VCaP (cell line): ENCODE results near the gene MCTP1.
"Not testable (repeated sequence)": the region's sequence is repeated elsewhere in the genome, so short reads cannot be mapped to it uniquely, and the experiment has no call there.

Source experiments
- H3K27ac ChIP-seq: fragments of 450-650 bp; 2 replicates; pipeline ENCODE4 v1.5.1; 2017
- CTCF ChIP-seq: fragments of 450-650 bp; conservative IDR thresholded peaks from 2 replicates; pipeline ENCODE4 v1.5.1; 2017; ENCODE audit warnings: mild to moderate bottlenecking, moderate library complexity

The MCTP1 gene

GRCh38 chr5:95159603-95160002 lies 125.3 kb downstream of the MCTP1 start:
- H3K27ac ChIP-seq, result peak overlapping the region; percentile 90
- TF ChIP-seq CTCF, result no peak

GRCh38 chr5:95155888-95156287 lies 129.0 kb downstream of the MCTP1 start:
- no peak overlapping the region for H3K27ac ChIP-seq
- TF ChIP-seq CTCF, result no peak

GRCh38 chr5:95153511-95153910 lies 131.4 kb downstream of the MCTP1 start:
- TF ChIP-seq CTCF, result no peak
- peak overlapping the region; percentile 53 for H3K27ac ChIP-seq

GRCh38 chr5:95152535-95152934 lies 132.4 kb downstream of the MCTP1 start:
- H3K27ac ChIP-seq, result peak overlapping the region; percentile 53
- TF ChIP-seq CTCF, result no peak

- no peak for TF ChIP-seq CTCF
- H3K27ac ChIP-seq, result peak overlapping the region; percentile 53
Observed at GRCh38 chr5:95152131-95152530, 132.8 kb downstream of the MCTP1 start.

- H3K27ac ChIP-seq, result peak overlapping the region; percentile 53; the same call in 1 of the 2 replicates
- no peak for TF ChIP-seq CTCF
Observed at GRCh38 chr5:95151694-95152093, 133.2 kb downstream of the MCTP1 start.

GRCh38 chr5:95149387-95149786 lies 135.5 kb downstream of the MCTP1 start:
- no peak overlapping the region for H3K27ac ChIP-seq
- TF ChIP-seq CTCF, result no peak

- TF ChIP-seq CTCF, result no peak
- H3K27ac ChIP-seq, result no peak overlapping the region
Observed at GRCh38 chr5:95148453-95148852, 136.4 kb downstream of the MCTP1 start.

- H3K27ac ChIP-seq, result not testable (repeated sequence)
Observed at GRCh38 chr5:95143858-95144257, 141.0 kb downstream of the MCTP1 start.
